Measurements from ENCODE around the gene PCDHA7. TPM values are rescaled to one million over a fixed set of nuclear protein-coding genes. Genes with fewer than 3 reads are reported as not detected.

The PCDHA7 gene
- total and polyA plus RNA-seq, 2 of the 4 experiments (the other 2 are of a cell fraction): 0.10 to 0.18 TPM

DNA sequence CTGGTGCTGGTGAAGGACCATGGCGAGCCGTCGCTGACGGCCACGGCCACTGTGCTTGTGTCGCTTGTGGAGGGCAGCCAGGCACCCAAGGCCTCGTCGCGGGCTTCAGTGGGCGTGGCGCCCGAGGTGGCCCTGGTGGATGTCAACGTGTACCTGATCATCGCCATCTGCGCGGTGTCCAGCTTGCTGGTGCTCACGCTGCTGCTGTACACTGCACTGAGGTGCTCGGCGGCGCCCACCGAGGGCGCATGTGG, 23.8 kb downstream of the PCDHA7 start:
- H3K9ac ChIP-seq (ENCODE audit: low read depth, low read length): no peak overlapping the region
- no peaks in the 10 kb centered on the region for H3K79me1 ChIP-seq (ENCODE audit: low read depth in 1 of 2, low read length in 2 of 2)
- H2AFZ ChIP-seq (replicated peaks; ENCODE audit: low read length, poor library complexity): no peak overlapping the region
- no peak overlapping the region for H4K91ac ChIP-seq (ENCODE audit: insufficient read depth, low read depth, low read length)
- H3K27me3 ChIP-seq (ENCODE audit: control insufficient read depth, insufficient read depth, low read length): no peaks in the 10 kb centered on the region
- ChIA-PET CTCF (no interaction called here), POLR2A (ENCODE audit: unreplicated experiment) (no interaction called here)
- in situ Hi-C loops (cut with MboI; ENCODE audit: low sequenced_read_pairs): no loop called here
- H2BK20ac ChIP-seq (ENCODE audit: low read depth, low read length): no peak overlapping the region
- H2BK5ac ChIP-seq (ENCODE audit: low read depth, low read length, poor library complexity, severe bottlenecking): no peak overlapping the region
- H3K27ac ChIP-seq (ENCODE audit: insufficient read depth, low read length): no peak overlapping the region
- BruUV-seq (replicated peaks): no TSS peak
- H4K8ac ChIP-seq (ENCODE audit: low read depth in 2 of 2, low read length in 2 of 2): no peak overlapping the region
- intact Hi-C loops (cut with micrococcal nuclease): no loop called here
- H2BK120ac ChIP-seq (ENCODE audit: low read depth, low read length): no peak overlapping the region
- no peaks in the 10 kb centered on the region for H4K20me1 ChIP-seq (ENCODE audit: insufficient read depth, low read length)
- no peak overlapping the region for H2BK15ac ChIP-seq (ENCODE audit: low read depth, low read length)
- WGBS, 2 experiments (ENCODE audit: extremely low coverage in 2 of 2, insufficient read length in 1 of 2): 55% methylated on average over 19 of the region's 22 CpGs; no CpG with 5 or more reads in 1 of the 2 experiments
- H3K4ac ChIP-seq (ENCODE audit: low read depth, low read length): no peak overlapping the region
- no peak overlapping the region for H3K23ac ChIP-seq (ENCODE audit: low read depth, low read length)
- dilution Hi-C loops (cut with HindIII; ENCODE audit: low sequenced_read_pairs, unreplicated experiment): no loop called here
- no peak for DNase-seq
- H3K4me2 ChIP-seq (ENCODE audit: low read depth, low read length): no peak overlapping the region
- no peak overlapping the region for H3K18ac ChIP-seq (ENCODE audit: low read depth, low read length)
- H3K4me1 ChIP-seq (ENCODE audit: control insufficient read depth, insufficient read depth, low read length): no peaks in the 10 kb centered on the region
- H4K5ac ChIP-seq (ENCODE audit: low read depth, low read length): no peak overlapping the region
- no peak overlapping the region for H3K14ac ChIP-seq (replicated peaks; ENCODE audit: low read depth, low read length)
- no peak overlapping the region for H2AK9ac ChIP-seq (replicated peaks; ENCODE audit: low read depth, low read length, poor library complexity)
- TF ChIP-seq, protein P1, sequence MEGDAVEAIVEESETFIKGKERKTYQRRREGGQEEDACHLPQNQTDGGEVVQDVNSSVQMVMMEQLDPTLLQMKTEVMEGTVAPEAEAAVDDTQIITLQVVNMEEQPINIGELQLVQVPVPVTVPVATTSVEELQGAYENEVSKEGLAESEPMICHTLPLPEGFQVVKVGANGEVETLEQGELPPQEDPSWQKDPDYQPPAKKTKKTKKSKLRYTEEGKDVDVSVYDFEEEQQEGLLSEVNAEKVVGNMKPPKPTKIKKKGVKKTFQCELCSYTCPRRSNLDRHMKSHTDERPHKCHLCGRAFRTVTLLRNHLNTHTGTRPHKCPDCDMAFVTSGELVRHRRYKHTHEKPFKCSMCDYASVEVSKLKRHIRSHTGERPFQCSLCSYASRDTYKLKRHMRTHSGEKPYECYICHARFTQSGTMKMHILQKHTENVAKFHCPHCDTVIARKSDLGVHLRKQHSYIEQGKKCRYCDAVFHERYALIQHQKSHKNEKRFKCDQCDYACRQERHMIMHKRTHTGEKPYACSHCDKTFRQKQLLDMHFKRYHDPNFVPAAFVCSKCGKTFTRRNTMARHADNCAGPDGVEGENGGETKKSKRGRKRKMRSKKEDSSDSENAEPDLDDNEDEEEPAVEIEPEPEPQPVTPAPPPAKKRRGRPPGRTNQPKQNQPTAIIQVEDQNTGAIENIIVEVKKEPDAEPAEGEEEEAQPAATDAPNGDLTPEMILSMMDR (conservative IDR thresholded peaks at IDR 0.05; ENCODE audit: low read depth, low read length): no peak
- TF ChIP-seq RCOR1 (IDR thresholded peaks at IDR 0.05; ENCODE audit: insufficient replicate concordance, low read length): no peak
- no peak for TF ChIP-seq MAFK (IDR thresholded peaks at IDR 0.05; ENCODE audit: low read depth, low read length)
- TF ChIP-seq MXI1 (IDR thresholded peaks at IDR 0.05; ENCODE audit: borderline replicate concordance, low read depth, low read length): no peak
- no peak for TF ChIP-seq USF2 (IDR thresholded peaks at IDR 0.05; ENCODE audit: low read depth, low read length)
- no peak for TF ChIP-seq FOS (IDR thresholded peaks at IDR 0.05; ENCODE audit: low read depth, low read length)
- TF ChIP-seq RFX5 (IDR thresholded peaks at IDR 0.05; ENCODE audit: low read depth, low read length): no peak
- TF ChIP-seq POLR2A (IDR thresholded peaks at IDR 0.05; ENCODE audit: low read depth, low read length): no peak
- TF ChIP-seq MAZ (IDR thresholded peaks at IDR 0.05; ENCODE audit: borderline replicate concordance, low read depth, low read length): no peak
- TF ChIP-seq, protein P2, sequence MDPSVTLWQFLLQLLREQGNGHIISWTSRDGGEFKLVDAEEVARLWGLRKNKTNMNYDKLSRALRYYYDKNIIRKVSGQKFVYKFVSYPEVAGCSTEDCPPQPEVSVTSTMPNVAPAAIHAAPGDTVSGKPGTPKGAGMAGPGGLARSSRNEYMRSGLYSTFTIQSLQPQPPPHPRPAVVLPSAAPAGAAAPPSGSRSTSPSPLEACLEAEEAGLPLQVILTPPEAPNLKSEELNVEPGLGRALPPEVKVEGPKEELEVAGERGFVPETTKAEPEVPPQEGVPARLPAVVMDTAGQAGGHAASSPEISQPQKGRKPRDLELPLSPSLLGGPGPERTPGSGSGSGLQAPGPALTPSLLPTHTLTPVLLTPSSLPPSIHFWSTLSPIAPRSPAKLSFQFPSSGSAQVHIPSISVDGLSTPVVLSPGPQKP (IDR thresholded peaks at IDR 0.05; ENCODE audit: borderline replicate concordance, low read depth, low read length): no peak
- no peak for TF ChIP-seq NFE2L2 (IDR thresholded peaks at IDR 0.05; ENCODE audit: low read depth, low read length)
- TF ChIP-seq CEBPB (IDR thresholded peaks at IDR 0.05; ENCODE audit: low read depth, low read length): no peak
- no peak for TF ChIP-seq BHLHE40 (IDR thresholded peaks at IDR 0.05; ENCODE audit: low read depth, low read length)
- no peak for TF ChIP-seq CHD1 (IDR thresholded peaks at IDR 0.05; ENCODE audit: low read depth, low read length)
- no peak for TF ChIP-seq SMC3 (IDR thresholded peaks at IDR 0.05; ENCODE audit: low read depth, low read length)
- no peak for TF ChIP-seq RAD21 (IDR thresholded peaks at IDR 0.05; ENCODE audit: low read length)
- no peaks in the 10 kb centered on the region for H3K9me1 ChIP-seq (ENCODE audit: insufficient read depth, low read length)
- H2AK5ac ChIP-seq (ENCODE audit: low read depth, low read length): no peak overlapping the region
- no peak for ATAC-seq (ENCODE audit: low read depth)
- peaks cover 34% of the 10 kb centered on the region for H3K9me3 ChIP-seq (ENCODE audit: control insufficient read depth, insufficient read depth, low read length)
- H3K56ac ChIP-seq (ENCODE audit: extremely low read depth, insufficient read depth, low read length): no peak overlapping the region
- H3K4me3 ChIP-seq (ENCODE audit: insufficient read depth, low read depth, low read length): no peak overlapping the region
- H3K36me3 ChIP-seq (ENCODE audit: control insufficient read depth, insufficient read depth, low read length): no peaks in the 10 kb centered on the region

All from IMR-90 (cell line).